ENCODE data around the gene EMX1.

- TF ChIP-seq CTCF (conservative IDR thresholded peaks at IDR 0.05; ENCODE audit: low read length) (no peak), EZH2phosphoT487 (IDR thresholded peaks at IDR 0.05; ENCODE audit: borderline replicate concordance, low read depth, low read length) (no peak)
These were observed 23.5 kb downstream of the EMX1 start for GRCh38 chr2:72940786-72941185.
